Ascending aorta (tissue), 2 donors: ENCODE results near the gene TRPM3. TPM values are rescaled to one million over a fixed set of nuclear protein-coding genes. Genes with fewer than 3 reads are reported as not detected.

Experiments used
- DNase-seq, 2 donors: peaks; one replicate each; pipeline ENCODE4 v3.0.0-alpha.2; 2019; ENCODE audit warnings: low spot score in 2 of 2
- H3K27ac ChIP-seq, 2 donors: fragments of 200-600 bp; sonication (generic); one replicate each; pipeline ENCODE4 v1.5.1; 2016 to 2017; ENCODE audit warnings: mild to moderate bottlenecking in 1 of 2
- H3K27me3 ChIP-seq: fragments of 200-600 bp; sonication (generic); one replicate; pipeline ENCODE4 v1.5.1; 2017
- H3K36me3 ChIP-seq, 2 donors: fragments of 200-600 bp; sonication (generic); one replicate each; pipeline ENCODE4 v1.5.1; 2016
- H3K4me1 ChIP-seq, 2 donors: fragments of 200-600 bp; sonication (generic); one replicate each; pipeline ENCODE4 v1.5.1; 2016 to 2017; ENCODE audit warnings: mild to moderate bottlenecking in 1 of 2
- H3K4me3 ChIP-seq, 2 donors: fragments of 200-600 bp; sonication (generic); one replicate each; pipeline ENCODE4 v1.5.1; 2016 to 2017; ENCODE audit warnings: mild to moderate bottlenecking in 1 of 2
- H3K9me3 ChIP-seq, 2 donors: fragments of 200-600 bp; sonication (generic); one replicate each; pipeline ENCODE4 v1.5.1; 2016
- intact Hi-C: fragments of 100-400 bp; cut with DNase I; formaldehyde crosslinking; loops from one replicate; pipeline ENCODE4 v1.15.1; 2023
- total RNA-seq: library from RNA; depleted of rRNA; stranded (reverse); fragments of >200 nt; gene quantifications from one replicate; pipeline ENCODE4 v1.1.0, GENCODE V29; 2016
- TF ChIP-seq, protein P1 (sequence below), 3 experiments: fragments of 200-600 bp in 2 of 3; fragments of 450-650 bp in 1 of 3; sonication (generic) in 2 of 3; IDR thresholded peaks; one replicate each; pipeline ENCODE4 v1.5.1; 2016 to 2019; ENCODE audit warnings: antibody characterized with exemption in 3 of 3, mild to moderate bottlenecking in 1 of 3, moderate library complexity in 1 of 3

TRPM3 gene
- total RNA-seq, 1 donor from 2014 or later = 3.3 TPM

DNA sequence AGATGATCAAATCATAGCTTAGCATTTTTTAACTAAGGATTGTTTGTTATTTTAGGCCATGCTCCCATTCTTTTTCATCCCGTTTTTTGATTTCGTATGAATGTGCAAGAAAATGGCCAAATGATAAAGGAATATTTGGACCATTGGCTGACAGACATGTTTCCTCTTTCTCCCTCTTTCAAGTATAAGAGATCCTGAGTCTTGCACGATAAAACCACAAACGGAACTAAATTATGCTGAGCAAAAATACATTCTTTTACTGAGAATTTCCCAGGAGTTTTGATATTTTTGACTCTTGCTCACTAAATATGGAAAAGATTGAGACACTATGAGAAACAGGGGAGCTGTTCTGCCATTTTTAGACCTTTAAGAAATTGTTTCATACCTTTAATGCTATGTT lies 616.6 kb downstream of the TRPM3 start:
- H3K9me3 ChIP-seq = no peaks in the 10 kb centered on the region
- H3K36me3 ChIP-seq = no peaks in the 10 kb centered on the region
- no peaks in the 10 kb centered on the region for H3K27me3 ChIP-seq
- intact Hi-C loops = loop anchor here (5.0 kb wide), 1 partner anchor 97 kb away; no protein-coding TSS in a partner anchor
- peaks cover 0 to 46% of the 10 kb centered on the region in 2 donors for H3K4me1 ChIP-seq
- no peak overlapping the region for H3K4me3 ChIP-seq
- DNase-seq = no peak
- H3K27ac ChIP-seq = peak overlapping the region; percentile 77 to 82
- TF ChIP-seq, protein P1, sequence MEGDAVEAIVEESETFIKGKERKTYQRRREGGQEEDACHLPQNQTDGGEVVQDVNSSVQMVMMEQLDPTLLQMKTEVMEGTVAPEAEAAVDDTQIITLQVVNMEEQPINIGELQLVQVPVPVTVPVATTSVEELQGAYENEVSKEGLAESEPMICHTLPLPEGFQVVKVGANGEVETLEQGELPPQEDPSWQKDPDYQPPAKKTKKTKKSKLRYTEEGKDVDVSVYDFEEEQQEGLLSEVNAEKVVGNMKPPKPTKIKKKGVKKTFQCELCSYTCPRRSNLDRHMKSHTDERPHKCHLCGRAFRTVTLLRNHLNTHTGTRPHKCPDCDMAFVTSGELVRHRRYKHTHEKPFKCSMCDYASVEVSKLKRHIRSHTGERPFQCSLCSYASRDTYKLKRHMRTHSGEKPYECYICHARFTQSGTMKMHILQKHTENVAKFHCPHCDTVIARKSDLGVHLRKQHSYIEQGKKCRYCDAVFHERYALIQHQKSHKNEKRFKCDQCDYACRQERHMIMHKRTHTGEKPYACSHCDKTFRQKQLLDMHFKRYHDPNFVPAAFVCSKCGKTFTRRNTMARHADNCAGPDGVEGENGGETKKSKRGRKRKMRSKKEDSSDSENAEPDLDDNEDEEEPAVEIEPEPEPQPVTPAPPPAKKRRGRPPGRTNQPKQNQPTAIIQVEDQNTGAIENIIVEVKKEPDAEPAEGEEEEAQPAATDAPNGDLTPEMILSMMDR (IDR thresholded peaks at IDR 0.05) = no peak

DNA sequence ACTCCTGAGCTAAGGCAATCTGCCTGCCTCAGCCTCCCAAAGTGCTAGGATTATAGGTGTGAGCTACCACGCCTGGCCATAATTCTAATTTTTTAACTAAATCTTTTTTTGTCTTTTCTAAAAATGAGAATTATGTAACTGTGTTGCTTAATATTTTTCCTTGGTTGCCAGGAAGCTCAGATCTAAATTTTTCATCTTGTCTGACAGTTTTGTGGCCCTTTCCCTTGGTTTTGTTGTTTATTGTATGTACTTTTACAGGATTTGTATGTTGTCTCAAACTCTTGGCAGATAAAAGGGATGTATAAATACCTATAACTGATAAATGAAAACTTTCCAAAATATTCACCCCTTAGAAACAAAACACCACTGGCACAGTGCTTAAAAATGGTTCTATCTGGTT lies 618.7 kb downstream of the TRPM3 start:
- TF ChIP-seq, protein P1 (IDR thresholded peaks at IDR 0.05) = no peak
- no peak overlapping the region for H3K4me3 ChIP-seq
- H3K36me3 ChIP-seq = no peaks in the 10 kb centered on the region
- DNase-seq = peak in 1 of 2 donors; percentile 46
- H3K27me3 ChIP-seq = no peaks in the 10 kb centered on the region
- peaks cover 0 to 46% of the 10 kb centered on the region in 2 donors for H3K4me1 ChIP-seq
- H3K9me3 ChIP-seq = no peaks in the 10 kb centered on the region
- intact Hi-C loops = loop anchor here (2.0 to 5.0 kb wide), 2 partner anchors 86 to 100 kb away; no protein-coding TSS in a partner anchor
- peak overlapping the region; percentile 77 to 82 for H3K27ac ChIP-seq

DNA sequence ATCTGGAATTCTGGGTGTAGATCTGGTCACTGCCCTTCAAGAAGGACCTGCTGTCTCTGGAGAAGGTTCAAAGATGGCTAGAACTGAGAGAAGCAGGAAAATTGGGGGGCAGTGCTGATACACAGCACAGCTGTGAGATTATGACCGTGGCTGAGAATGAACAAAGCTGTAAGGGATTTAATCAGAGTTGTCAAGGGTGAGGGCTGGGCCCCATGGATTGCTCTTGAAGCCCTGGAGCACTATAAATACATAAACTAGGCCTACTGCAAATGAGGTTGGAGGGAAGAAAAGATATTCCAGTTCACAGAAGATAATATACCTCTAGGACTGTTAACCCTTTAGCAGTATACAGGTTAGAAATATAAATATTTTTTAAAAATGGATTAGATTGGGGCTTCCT lies 620.6 kb downstream of the TRPM3 start:
- TF ChIP-seq, protein P1 (IDR thresholded peaks at IDR 0.05) = no peak

DNA sequence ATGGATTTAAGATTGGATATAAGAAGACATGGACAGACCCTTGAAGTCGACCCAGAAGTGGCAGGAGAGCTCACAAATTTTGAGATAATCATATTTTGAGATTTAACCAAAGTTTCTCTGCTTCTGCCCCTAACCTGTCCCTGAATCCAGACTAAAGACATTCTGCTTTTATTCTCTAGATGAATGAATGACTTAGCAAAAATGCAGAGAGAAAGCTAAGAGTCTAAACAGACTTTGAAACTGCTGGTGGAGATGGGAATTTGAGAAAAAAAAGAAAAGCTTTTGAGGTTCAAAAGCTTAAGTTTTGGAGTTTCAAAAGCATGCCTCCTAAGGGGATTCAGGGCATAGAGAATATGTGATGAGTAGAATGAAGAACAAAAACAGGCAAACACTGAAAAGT lies 621.8 kb downstream of the TRPM3 start:
- peaks cover 0 to 39% of the 10 kb centered on the region in 2 donors for H3K4me1 ChIP-seq
- TF ChIP-seq, protein P1 (IDR thresholded peaks at IDR 0.05) = no peak
- no peak overlapping the region for H3K4me3 ChIP-seq
- H3K9me3 ChIP-seq = no peaks in the 10 kb centered on the region
- DNase-seq = no peak
- no peak overlapping the region for H3K27ac ChIP-seq
- no peaks in the 10 kb centered on the region for H3K36me3 ChIP-seq
- H3K27me3 ChIP-seq = no peaks in the 10 kb centered on the region
- intact Hi-C loops = loop anchor here (5.0 kb wide), 1 partner anchor 103 kb away; no protein-coding TSS in a partner anchor

More for the DNA sequence above, 620.6 kb downstream of the TRPM3 start:
- Histone ChIP-seq H3K27ac (peak overlapping the region; percentile 77 to 82), H3K4me3 (no peak overlapping the region), H3K9me3 (no peaks in the 10 kb centered on the region), H3K36me3 (no peaks in the 10 kb centered on the region), H3K27me3 (no peaks in the 10 kb centered on the region), H3K4me1 (peaks cover 0 to 46% of the 10 kb centered on the region in 2 donors)
- DNase-seq = no peak
- intact Hi-C loops = loop anchor here (5.0 kb wide), 1 partner anchor 102 kb away; no protein-coding TSS in a partner anchor

DNA sequence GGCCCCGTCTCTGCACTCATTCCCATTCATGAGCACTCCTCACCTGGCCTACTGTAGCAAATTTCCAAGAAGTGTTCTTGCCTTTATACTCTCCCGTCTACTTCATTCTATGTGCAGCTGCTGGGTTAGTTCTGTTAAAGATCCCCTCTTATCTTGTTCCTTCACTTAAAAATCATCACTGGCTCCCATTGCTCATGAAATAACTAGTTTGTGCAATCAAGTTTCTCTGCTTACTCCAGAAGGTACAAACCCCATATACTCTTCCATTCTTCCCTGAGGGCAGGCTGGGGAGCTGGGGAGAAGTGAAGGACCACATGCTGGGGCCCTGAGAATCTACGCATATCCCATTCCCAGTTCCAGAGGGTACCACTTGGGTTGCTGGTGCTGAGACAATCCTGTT lies 622.6 kb downstream of the TRPM3 start:
- TF ChIP-seq, protein P1 (IDR thresholded peaks at IDR 0.05) = no peak
- H3K4me1 ChIP-seq = peaks cover 0 to 33% of the 10 kb centered on the region in 2 donors
- intact Hi-C loops = no loop called here

More for the DNA sequence above, 622.6 kb downstream of the TRPM3 start:
- no peaks in the 10 kb centered on the region for H3K27me3 ChIP-seq
- H3K4me3 ChIP-seq = no peak overlapping the region
- no peaks in the 10 kb centered on the region for H3K9me3 ChIP-seq
- no peaks in the 10 kb centered on the region for H3K36me3 ChIP-seq
- no peak overlapping the region for H3K27ac ChIP-seq
- DNase-seq = peak in 1 of 2 donors; percentile 21
